GM19351 (cell line): ENCODE data around the gene NCK2.
A peak's percentile ranks its signal among the peaks of the same experiment; 100 is the strongest.

ENCODE experiments used
- ATAC-seq: cut with Tn5 transposase; IDR thresholded peaks from one replicate; pipeline ENCODE4 v1.9.1; 2021; ENCODE audit warnings: mild to moderate bottlenecking, moderate library complexity; ENCODE audit not compliant: unreplicated experiment

Gene NCK2

DNA sequence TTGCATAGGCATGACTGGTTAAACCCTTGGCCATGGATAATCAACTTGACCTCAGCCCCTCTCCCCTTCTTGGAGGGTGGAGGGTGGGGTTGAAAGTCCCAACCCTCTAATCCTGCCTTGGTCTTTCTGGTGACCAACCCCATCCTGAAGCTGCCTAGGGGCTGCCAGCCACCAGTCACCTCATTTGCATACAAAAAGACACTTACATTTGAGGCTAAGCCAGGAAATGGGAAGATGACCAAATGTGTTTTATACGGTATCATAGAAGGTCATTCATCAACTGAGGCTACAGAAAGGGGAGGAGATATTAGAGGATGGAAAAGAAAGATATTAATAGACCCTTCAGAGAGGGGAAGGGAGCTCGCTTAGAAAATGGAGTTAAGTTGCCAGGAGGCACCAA lies 96.8 kb downstream of the NCK2 start:
- no peak for ATAC-seq

DNA sequence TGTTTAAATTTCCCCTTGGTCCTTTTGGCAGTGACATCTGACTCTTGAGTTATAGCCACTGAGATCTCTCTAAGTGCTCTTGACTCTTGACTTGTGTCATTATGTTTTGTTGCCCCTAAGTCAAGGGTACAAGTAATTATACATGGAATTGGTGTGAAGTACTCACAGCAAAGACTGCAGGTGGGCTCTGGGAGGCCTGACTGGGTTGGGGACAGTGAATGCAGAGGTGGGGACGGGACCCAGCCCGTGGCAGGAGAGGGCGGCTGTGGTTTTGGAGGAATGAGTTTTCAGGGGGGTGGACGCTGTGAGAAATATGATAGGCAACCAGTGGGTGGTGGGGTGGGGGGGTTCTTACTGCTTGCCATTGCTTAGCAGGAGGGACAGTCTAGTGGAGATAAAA lies 97.8 kb downstream of the NCK2 start:
- no peak for ATAC-seq

DNA sequence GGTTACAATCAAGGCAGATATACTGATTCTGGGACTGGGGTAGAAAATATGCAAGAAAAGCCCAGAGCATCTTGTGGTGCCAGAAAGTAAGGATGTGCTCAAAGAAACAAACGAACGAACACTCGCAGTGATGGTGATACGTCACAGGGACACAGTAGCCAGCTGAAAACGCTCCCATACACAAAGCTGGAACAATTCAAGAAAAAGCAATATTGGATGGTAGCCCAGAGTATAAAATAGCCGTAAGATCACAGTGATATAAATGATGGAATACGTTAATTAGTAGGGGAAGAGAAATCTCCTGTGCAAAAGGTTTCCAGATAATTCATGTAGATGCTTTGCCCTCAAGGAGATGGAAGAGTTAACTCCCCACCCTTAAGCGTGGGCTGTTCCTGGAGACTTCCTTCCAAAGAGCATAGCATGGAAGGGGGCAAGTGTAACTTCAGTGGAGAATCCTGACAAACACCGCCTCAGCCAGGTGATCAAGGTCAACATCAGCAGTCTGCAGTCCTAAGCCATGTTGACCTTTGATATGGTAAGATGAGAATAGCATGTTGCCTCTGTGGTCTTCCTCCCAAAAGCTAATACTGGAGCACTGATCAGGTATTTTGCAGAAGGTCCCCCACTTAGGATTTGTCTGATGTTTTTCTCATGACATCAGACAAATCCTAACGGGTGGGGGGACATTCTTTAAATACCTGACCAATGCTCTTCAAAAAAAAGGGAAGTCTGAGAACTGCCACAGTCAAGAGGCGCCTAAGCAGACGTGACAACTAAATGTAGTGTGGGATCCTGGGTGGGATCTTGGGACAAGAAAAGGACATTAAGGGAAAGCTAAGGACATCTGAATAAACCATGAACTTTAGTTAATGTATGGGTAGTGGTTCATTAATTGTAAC lies 99.0 kb downstream of the NCK2 start:
- ATAC-seq: no peak

DNA sequence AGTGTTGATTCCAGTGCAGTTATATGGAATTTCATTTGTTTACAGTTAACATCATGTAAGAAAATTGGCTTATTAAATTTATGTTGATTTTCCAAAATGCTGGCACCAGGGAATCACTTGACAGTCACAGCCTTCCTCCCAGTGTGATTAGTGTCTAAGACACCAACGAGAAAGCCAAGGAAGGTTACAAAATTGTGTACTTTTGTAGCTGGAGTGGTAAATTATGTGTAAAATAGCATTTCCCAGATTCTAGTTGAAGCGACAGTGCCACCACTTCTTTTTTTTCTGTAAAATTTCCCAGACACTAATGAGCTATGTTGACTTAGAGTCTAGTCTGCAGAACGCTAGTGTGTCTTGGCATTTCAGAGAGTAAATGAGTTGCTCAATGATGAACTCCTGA lies 101.3 kb downstream of the NCK2 start:
- ATAC-seq: no peak

DNA sequence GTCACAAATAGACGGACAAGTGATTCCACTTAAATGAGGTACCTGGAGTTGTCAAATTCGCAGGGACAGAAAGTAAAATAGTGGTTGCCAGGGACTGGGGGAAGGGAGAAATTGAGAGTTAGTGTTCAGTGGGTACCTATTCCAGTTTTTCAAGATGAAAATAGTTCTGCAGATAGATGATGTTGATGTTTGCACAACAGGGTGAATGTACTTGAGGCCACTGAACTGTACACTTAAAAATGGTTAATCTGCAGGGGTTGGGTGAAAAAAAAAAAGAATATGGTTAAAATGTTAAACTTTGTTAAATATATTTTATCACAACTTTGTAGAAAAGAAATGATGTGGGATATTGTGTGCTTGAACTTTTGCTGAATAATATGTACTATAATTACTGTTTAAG lies 102.3 kb downstream of the NCK2 start:
- no peak for ATAC-seq

DNA sequence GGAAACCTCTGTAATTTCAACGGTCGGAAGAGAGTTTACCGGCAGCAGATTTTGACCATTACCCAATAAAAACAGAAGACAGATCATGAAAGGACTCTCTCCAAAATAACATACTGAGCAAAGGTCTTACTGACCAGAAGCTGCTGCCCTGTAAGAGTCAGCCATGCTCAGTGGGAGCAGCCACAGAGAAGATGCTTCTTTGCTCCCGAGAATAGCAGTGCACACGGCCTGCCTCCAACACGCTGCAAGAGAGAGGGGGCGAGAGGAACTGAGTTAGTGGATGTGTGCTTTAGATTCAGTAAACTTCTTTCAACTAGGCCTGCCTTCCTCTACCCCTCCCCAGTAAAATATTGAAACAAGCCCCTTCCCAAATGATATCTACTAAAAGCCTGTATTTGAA lies 103.7 kb downstream of the NCK2 start:
- no peak for ATAC-seq

DNA sequence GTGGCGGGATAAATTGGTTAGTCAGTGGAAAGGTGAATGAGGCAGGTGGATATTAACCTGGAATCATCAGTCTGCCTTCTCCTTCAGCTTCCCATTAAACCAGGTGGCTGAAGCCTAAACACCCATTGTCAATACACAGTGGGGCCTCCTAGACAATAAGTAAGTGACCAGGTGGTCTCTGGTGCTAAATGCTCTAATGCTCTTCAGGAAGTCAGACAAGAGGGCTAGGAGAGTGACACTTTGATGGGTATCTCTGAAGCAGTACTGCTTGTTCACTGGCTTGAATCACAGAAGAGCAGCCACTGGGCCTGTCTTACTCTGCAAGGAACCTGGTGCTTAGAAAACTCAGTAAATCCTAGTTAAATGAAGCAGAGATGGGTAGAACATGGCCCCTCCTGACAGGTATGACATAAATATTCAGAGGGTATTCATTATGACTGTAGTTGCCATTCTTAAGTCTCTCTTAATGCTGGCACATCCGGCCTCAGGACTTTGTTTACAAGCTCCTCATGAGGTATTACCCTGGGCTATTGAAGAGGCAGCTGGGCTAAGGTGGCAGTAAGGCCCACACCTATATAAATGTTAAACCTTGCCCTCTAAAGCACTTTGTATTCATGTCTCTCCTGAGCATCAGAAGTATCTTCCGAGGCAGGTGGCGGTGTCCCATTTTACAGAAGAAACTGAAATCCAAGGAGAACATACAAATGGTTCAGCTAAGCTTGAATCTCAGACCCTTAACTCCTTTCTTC lies 104.9 kb downstream of the NCK2 start:
- no peak for ATAC-seq

DNA sequence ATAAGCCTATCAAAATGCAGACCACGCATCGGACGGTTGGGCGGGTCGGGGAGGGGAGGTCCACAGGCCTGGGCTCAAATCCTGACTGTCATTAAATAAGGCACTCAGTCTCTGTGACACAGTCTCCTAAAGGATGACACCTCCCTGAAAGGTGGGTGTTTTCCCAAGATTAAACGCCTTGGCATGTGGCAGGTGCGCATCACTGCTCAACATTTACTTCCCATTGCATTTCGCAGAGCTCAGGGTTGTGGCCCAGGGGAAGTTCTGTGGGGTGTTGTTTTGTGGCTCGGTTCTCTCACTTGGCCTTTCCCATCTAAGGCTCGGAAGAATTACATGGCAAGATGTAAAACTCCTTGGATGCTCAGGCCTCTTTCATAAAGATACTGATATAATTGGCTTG lies 107.4 kb downstream of the NCK2 start:
- no peak for ATAC-seq

DNA sequence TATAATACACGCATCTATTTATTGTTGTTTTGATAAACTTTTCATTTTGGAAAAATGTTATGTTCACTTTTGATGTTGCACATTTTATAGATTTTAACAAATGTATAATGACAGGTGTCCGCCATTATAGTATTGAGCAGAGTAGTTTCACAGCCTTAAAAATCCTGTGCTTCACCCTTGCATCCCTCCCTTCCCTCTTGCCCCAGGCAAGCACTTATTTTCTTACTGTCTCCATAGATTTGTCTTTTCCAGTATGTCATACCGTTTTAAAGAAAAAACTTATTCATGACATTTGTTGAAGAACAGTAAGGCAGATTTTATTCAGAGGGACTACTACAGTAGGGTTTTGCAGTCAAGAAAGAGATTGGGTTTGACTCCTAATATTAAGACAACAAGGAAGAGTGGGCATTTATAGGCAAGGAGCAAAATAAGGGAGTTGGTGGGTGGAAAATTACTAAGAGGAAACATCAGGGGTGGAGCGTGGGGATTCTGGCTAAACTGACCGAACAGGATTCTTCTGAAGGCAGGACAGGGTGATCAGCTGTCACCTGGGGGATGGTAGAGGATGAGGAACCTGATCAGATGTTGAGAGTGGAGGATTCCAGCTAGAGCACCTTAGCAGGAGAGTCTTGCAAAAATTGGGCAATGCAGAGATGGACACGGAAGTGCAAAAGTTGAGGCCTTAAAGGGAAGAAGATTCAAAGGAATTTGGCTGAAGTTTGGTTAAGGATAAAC lies 108.8 kb downstream of the NCK2 start:
- ATAC-seq: no peak

DNA sequence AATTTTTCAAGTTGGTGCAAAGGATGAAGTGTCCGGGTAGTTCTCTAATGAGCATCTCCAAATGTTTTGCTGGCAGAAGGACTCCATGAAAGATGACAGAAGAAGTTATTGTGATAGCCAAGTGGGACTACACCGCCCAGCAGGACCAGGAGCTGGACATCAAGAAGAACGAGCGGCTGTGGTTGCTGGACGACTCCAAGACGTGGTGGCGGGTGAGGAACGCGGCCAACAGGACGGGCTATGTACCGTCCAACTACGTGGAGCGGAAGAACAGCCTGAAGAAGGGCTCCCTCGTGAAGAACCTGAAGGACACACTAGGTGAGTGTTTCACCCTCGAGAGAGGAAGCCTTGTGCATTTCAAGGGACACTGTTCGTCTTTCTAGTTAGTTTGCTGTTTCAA lies 110.3 kb downstream of the NCK2 start:
- no peak for ATAC-seq

DNA sequence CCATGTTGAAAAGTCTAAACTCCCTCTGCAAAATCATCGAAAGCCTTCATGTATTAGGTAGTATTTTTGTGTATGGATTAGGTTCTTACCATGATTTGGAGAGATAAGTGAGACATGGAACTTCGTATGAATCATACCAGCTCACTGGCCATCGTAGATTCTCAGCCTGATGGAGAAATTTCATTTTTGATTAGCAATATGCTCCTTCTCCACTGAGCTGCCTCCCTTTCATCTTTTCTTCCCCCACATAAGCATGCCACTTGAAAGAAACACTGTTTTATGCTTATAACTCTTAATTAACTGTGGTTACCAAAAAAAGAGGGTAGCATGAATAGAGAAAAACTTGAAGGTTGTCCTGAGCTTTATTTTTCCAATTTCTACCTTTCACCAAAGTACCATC lies 111.9 kb downstream of the NCK2 start:
- no peak for ATAC-seq

DNA sequence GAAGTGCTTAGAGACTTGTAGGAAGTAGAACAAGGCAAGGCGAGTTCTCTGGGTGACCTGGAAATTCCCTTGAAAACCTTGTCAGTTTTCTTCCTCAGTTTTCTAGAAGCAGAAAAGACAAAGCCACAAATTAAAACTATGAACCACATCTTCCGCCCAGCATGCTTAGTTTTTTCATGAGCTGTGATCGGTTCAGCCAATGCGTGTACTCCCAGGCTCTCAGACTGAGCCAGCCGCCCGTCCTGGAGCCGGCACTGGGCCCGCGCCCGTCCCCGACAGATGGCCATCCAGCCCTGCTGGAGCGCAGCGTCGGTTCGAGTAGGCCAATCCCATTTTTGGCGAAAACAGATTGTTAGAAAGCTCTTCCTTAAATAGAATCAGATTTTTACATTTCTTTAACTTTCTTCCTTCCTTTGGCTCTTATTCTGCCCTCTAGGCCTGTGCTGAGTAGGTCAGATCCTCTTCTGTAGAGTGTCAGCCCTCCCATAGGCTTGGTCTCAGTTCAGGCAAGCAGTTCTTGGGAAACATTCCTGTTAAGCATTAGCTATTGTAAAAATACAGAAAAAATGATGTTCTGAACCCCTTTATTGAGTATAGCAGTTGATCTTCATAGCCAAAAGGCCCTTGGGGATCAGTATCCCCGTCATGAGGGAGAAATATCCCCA lies 112.5 kb downstream of the NCK2 start:
- no peak for ATAC-seq

DNA sequence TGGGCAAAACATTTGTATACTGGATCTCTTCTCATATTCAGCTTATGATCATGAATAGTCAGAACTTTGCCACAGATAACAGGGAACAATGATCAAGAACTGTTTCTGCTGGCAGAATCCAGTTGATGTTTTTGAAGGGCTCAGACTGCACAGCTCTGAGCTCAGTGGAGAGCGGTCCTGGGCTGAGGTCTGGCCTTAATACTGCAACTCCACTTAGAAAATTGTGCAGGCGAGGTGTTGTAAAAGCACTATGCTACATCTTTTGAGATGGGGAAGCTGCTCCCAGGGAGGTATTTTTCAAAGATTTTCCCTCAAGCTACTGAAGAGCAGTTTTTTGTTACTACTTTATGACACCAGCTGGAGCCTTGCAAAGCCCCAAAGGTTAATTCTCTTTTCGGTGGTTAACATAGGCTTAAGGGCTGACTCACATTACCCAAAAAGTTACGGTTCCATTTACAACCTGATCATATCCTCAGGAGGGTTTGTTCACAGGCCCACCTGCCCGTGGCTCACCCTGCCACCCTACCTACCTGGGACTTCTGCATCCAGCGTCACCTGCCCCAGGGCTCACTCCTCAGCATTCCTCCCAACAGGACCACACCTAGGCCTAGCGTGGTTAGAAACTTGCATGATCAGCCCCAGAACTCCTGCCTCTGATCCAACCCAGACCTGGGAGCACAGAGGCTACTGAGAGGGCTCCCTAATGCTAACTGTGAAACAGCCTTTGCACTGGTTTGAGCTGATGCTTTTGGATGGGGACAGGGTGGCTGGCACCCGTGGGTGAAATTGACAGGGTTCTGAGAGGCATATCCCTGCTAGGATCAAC lies 114.4 kb downstream of the NCK2 start:
- peak; percentile 89 for ATAC-seq

DNA sequence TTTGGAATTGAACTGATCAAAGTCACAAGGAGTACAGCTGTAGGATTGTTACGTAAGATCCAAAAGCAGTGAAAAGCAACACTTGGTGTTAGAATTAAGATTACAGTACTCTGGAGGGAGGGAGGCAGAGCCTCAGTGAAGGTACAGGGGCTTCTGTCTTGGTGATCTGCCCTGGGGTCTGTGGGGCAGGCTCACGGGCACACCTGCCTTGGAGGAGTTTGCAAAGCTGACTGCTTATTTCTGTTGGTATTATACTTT lies 114.9 kb downstream of the NCK2 start:
- no peak for ATAC-seq

DNA sequence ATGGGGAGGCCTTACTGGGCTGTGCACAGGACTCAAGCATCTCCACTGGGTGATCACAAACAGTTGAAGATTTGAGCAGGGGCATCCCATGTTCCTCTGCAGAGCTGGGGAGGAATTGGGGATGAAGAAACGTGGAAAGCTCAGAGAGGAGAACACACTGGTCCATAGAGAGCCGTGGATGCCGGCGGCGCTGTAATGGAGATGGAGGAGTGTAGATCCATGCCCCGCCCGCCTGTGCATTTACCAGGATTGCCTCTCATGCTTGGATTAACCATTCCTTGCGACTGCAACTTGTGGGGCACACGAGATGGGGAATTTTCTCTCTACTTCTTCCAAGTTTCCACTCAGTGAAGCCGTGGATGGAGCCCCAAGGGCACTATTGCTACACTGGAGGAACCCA lies 115.9 kb downstream of the NCK2 start:
- ATAC-seq: no peak

DNA sequence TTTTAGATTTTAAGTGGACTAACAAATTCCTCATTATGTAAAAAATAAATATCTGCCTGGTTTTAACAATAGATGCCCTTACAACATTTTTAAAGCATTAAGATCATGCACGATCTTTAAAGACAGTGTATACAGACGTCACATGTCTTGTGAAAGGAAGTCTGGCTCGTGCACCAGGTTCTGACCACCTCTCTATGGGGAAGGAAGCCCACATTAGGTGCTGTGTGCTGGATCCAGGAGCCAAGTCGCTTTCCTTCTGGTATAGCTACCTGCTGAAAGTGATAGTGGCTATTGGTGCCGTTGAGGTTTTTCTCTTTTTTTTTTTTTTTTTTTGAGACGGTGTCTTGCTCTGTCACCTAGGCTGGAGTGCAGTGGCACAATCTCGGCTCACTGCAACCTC lies 116.5 kb downstream of the NCK2 start:
- ATAC-seq: no peak

DNA sequence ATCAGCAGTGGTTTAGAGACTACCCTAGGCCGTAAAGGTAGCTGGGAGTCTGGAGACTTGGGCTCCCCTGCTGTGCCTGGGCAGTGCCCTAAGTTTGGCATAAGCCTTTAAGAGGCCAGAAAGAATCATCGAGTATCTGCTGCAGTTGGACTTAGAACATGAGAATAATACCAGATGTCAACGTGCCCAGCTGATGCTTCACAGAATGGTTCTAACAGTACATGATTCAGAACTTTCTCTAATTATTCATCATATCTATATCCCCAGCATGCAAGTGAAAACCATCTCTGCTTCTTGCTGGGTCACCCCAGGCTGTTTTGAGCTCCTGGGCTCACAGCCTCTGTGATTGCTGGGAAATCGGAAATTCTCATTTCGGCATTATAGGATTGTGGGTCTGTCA lies 118.1 kb downstream of the NCK2 start:
- ATAC-seq: no peak

DNA sequence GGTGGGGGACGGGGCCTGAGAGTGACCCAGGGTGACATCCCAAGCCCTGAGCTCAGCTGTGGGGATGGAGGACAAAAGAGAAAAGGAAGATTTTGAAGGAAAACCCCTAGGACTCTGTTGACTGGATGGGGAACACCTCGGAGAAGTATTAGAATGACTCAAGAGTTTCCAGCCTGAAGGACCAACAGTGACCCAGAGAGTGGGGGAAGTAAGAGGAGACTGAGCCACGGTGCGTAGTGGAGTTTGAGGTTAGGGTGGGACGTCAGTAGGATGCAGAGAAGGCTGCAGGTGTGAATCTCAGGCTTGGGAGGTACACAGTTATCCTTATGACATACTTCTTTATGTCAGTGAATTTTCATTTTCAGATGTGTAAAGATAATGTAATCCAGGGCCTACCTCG lies 119.5 kb downstream of the NCK2 start:
- ATAC-seq: no peak

DNA sequence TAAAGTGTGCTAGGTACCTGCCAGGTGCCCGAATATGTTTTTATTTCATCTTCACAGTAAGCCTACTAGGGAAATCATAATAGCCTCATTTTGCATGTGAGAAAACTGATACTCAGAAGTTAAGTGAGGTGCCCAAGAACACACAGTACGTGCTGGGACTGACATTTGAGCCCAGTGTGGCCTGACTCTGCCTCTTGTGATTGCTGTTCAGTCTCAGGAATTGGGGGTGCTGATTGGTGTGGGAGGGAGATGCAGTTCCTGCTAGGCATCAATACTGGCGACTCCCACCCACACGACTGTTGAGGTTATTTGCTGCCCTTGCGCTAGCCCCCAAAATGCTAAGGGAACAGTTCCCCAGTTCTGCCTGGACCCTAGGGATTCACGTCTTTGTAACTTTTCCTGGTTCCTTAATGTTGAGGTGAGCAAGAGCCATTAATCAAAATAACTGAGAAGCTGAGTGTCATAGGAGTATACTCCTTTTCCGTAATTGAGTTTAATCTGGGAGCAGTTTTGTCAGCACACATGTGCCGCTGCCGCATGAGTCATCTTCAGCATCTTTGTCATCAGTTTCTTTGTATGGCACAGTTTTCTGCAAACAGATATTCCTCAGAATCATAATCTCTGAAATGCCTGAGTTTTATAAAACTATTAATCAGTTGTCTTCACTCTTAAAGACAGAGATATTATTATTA lies 120.7 kb downstream of the NCK2 start:
- ATAC-seq: no peak
